IMR-90 (cell line): Measurements from ENCODE around the gene SPANXN3. TPM values are rescaled to one million over a fixed set of nuclear protein-coding genes. Genes with fewer than 3 reads are reported as not detected.

Experiments
- ATAC-seq: fragments of 200-7000 bp; cut with Tn5 transposase; 2 replicates; pipeline ENCODE4 v1.9.1; 2020; ENCODE audit warnings: low read depth, mild to moderate bottlenecking, moderate library complexity
- BruUV-seq: library from RNA; stranded (reverse); fragments of 400-500 nt; replicated peaks from 2 replicates; lab custom pipeline; 2021; lab: Mats Ljungman, UMichigan
- CTCF ChIA-PET: fragments of 300-600 bp; formaldehyde crosslinking; extraction: SDS; loops from one replicate; lab custom pipeline; 2021; ENCODE audit warnings: antibody characterized with exemption; lab: Yijun Ruan, JAX
- POLR2A ChIA-PET: fragments of 300-600 bp; sonication (Branson Sonifier 250); formaldehyde crosslinking; loops from one replicate; lab custom pipeline; 2022; ENCODE audit warnings: antibody characterized with exemption; ENCODE audit not compliant: unreplicated experiment; lab: Charles Lee
- DNase-seq: peaks from one replicate; pipeline ENCODE4 v3.0.0; 2013
- H2AFZ ChIP-seq: replicated peaks from 2 replicates; pipeline ENCODE3; 2013; ENCODE audit warnings: low read length, mild to moderate bottlenecking; ENCODE audit not compliant: poor library complexity
- H2AK5ac ChIP-seq: 2 replicates; pipeline ENCODE4 v1.6.1; 2013; ENCODE audit warnings: low read depth, low read length, inconsistent platforms
- H2AK9ac ChIP-seq: replicated peaks from 2 replicates; pipeline ENCODE3; 2013; ENCODE audit warnings: mild to moderate bottlenecking, low read depth, low read length, moderate library complexity; ENCODE audit not compliant: poor library complexity
- H2BK120ac ChIP-seq: 2 replicates; pipeline ENCODE4 v1.6.1; 2013; ENCODE audit warnings: low read depth, low read length, inconsistent platforms
- H2BK15ac ChIP-seq: 3 replicates; pipeline ENCODE4 v1.6.1; 2013; ENCODE audit warnings: low read depth, low read length, inconsistent platforms
- H2BK20ac ChIP-seq: 2 replicates; pipeline ENCODE4 v1.6.1; 2013; ENCODE audit warnings: low read depth, mild to moderate bottlenecking, inconsistent platforms, low read length, moderate library complexity
- H2BK5ac ChIP-seq: 2 replicates; pipeline ENCODE4 v1.6.1; 2013; ENCODE audit warnings: mild to moderate bottlenecking, low read depth, low read length, inconsistent platforms; ENCODE audit not compliant: poor library complexity, severe bottlenecking
- H3K14ac ChIP-seq: replicated peaks from 2 replicates; pipeline ENCODE4 v1.6.1; 2013; ENCODE audit warnings: low read depth, low read length, inconsistent platforms
- H3K18ac ChIP-seq: 2 replicates; pipeline ENCODE4 v1.6.1; 2013; ENCODE audit warnings: low read depth, low read length, control low read depth
- H3K23ac ChIP-seq: 2 replicates; pipeline ENCODE4 v1.6.1; 2013; ENCODE audit warnings: low read depth, low read length, inconsistent platforms
- H3K27ac ChIP-seq: 2 replicates; pipeline ENCODE4 v1.5.1; 2013; ENCODE audit warnings: mild to moderate bottlenecking, control low read depth, low read length; ENCODE audit not compliant: insufficient read depth
- H3K27me3 ChIP-seq: 2 replicates; pipeline ENCODE4 v1.6.1; 2013; ENCODE audit warnings: low read length; ENCODE audit not compliant: control insufficient read depth, insufficient read depth
- H3K36me3 ChIP-seq: 2 replicates; pipeline ENCODE4 v1.6.1; 2013; ENCODE audit warnings: low read length, mixed read lengths; ENCODE audit not compliant: control insufficient read depth, insufficient read depth
- H3K4ac ChIP-seq: 2 replicates; pipeline ENCODE4 v1.6.1; 2013; ENCODE audit warnings: low read depth, low read length, inconsistent platforms
- H3K4me1 ChIP-seq: 2 replicates; pipeline ENCODE4 v1.6.1; 2013; ENCODE audit warnings: low read length, mixed read lengths; ENCODE audit not compliant: control insufficient read depth, insufficient read depth
- H3K4me2 ChIP-seq: 2 replicates; pipeline ENCODE4 v1.6.1; 2013; ENCODE audit warnings: low read depth, mild to moderate bottlenecking, control low read depth, low read length, moderate library complexity
- H3K4me3 ChIP-seq: 2 replicates; pipeline ENCODE4 v1.5.1; 2013; ENCODE audit warnings: low read depth, mild to moderate bottlenecking, control low read depth, low read length, moderate library complexity; ENCODE audit not compliant: insufficient read depth
- H3K56ac ChIP-seq: 2 replicates; pipeline ENCODE4 v1.6.1; 2013; ENCODE audit warnings: low read length, inconsistent platforms; ENCODE audit not compliant: insufficient read depth; ENCODE audit errors: extremely low read depth
- H3K79me1 ChIP-seq, 2 experiments: 2 replicates each; pipeline ENCODE4 v1.6.1; 2013; ENCODE audit warnings: low read length in 2 of 2, inconsistent platforms in 1 of 2, low read depth in 1 of 2
- H3K9ac ChIP-seq: 2 replicates; pipeline ENCODE4 v1.6.1; 2013; ENCODE audit warnings: low read depth, low read length, control low read depth
- H3K9me1 ChIP-seq: 2 replicates; pipeline ENCODE4 v1.6.1; 2013; ENCODE audit warnings: low read length, inconsistent platforms; ENCODE audit not compliant: insufficient read depth
- H3K9me3 ChIP-seq: 2 replicates; pipeline ENCODE4 v1.6.1; 2013; ENCODE audit warnings: low read length; ENCODE audit not compliant: control insufficient read depth, insufficient read depth
- H4K20me1 ChIP-seq: 2 replicates; pipeline ENCODE4 v1.6.1; 2013; ENCODE audit warnings: low read length, inconsistent platforms; ENCODE audit not compliant: insufficient read depth
- H4K5ac ChIP-seq: 2 replicates; pipeline ENCODE4 v1.6.1; 2013; ENCODE audit warnings: mild to moderate bottlenecking, low read depth, low read length, control low read depth
- H4K8ac ChIP-seq, 2 experiments: 2 replicates each; pipeline ENCODE4 v1.6.1; 2013; ENCODE audit warnings: low read depth in 2 of 2, low read length in 2 of 2, control low read depth in 1 of 2, inconsistent platforms in 1 of 2
- H4K91ac ChIP-seq: 2 replicates; pipeline ENCODE4 v1.6.1; 2013; ENCODE audit warnings: low read depth, low read length, inconsistent platforms; ENCODE audit not compliant: insufficient read depth
- BHLHE40 ChIP-seq: fragments of 150-350 bp; IDR thresholded peaks from 2 replicates; pipeline ENCODE4 v1.6.1; 2016; ENCODE audit warnings: mild to moderate bottlenecking, low read depth, low read length
- CEBPB ChIP-seq: IDR thresholded peaks from 2 replicates; pipeline ENCODE4 v1.6.1; 2012; ENCODE audit warnings: low read depth, low read length, improper control_type of control experiment
- FOS ChIP-seq: fragments of 150-350 bp; IDR thresholded peaks from 2 replicates; pipeline ENCODE4 v1.6.1; 2016; ENCODE audit warnings: low read depth, low read length
- MAFK ChIP-seq: IDR thresholded peaks from 2 replicates; pipeline ENCODE4 v1.6.1; 2012; ENCODE audit warnings: low read depth, low read length, improper control_type of control experiment
- MAZ ChIP-seq: IDR thresholded peaks from 2 replicates; pipeline ENCODE4 v1.6.1; 2012; ENCODE audit warnings: low read depth, mild to moderate bottlenecking, low read length, improper control_type of control experiment, moderate library complexity, borderline replicate concordance
- MXI1 ChIP-seq: IDR thresholded peaks from 2 replicates; pipeline ENCODE4 v1.6.1; 2012; ENCODE audit warnings: low read depth, mild to moderate bottlenecking, low read length, moderate library complexity, borderline replicate concordance
- POLR2A ChIP-seq: IDR thresholded peaks from 2 replicates; pipeline ENCODE4 v1.6.1; 2012; ENCODE audit warnings: mild to moderate bottlenecking, low read depth, low read length
- RAD21 ChIP-seq: IDR thresholded peaks from 2 replicates; pipeline ENCODE4 v1.6.1; 2012; ENCODE audit warnings: low read length, improper control_type of control experiment
- RCOR1 ChIP-seq: IDR thresholded peaks from 2 replicates; pipeline ENCODE4 v1.6.1; 2012; ENCODE audit warnings: mild to moderate bottlenecking, low read length, improper control_type of control experiment; ENCODE audit not compliant: insufficient replicate concordance
- USF2 ChIP-seq: fragments of 150-350 bp; IDR thresholded peaks from 2 replicates; pipeline ENCODE4 v1.6.1; 2017; ENCODE audit warnings: mild to moderate bottlenecking, antibody characterized with exemption, low read length, low read depth
- WGBS, 2 experiments: methylation state at CpG; one replicate each; pipeline versions ENCODE4 v1.1.5 to v1.1.7; 2013; ENCODE audit warnings: missing lambda C conversion rate in 2 of 2; ENCODE audit not compliant: insufficient read length in 1 of 2; ENCODE audit errors: extremely low coverage in 2 of 2; 5-methylcytosine and 5-hydroxymethylcytosine counted together
- dilution Hi-C: fragments of 300-500 bp; cut with HindIII; formaldehyde crosslinking; loops from one replicate; pipeline ENCODE4 v1.14.3; 2018; ENCODE audit warnings: low sequenced_read_pairs; ENCODE audit not compliant: unreplicated experiment
- in situ Hi-C: fragments of 300-500 bp; cut with MboI; formaldehyde crosslinking; loops from 3 replicates; pipeline ENCODE4 v1.14.3; 2019; ENCODE audit warnings: low sequenced_read_pairs, inconsistent platforms, mixed read lengths
- intact Hi-C: fragments of 100-400 bp; cut with micrococcal nuclease; formaldehyde crosslinking; loops from 2 replicates; pipeline ENCODE4 v1.10.0; 2022
- polyA plus RNA-seq, 3 experiments: library from polyadenylated mRNA; depleted of rRNA; stranded (reverse); fragments of >200 nt; gene quantifications; 2 replicates each; pipeline ENCODE4 v1.2.3, GENCODE V29; 2012; ENCODE audit warnings: low replicate concordance in 1 of 3
- total RNA-seq: library from RNA; depleted of rRNA; stranded (reverse); fragments of >200 nt; gene quantifications from 2 replicates; pipeline ENCODE4 v1.2.3, GENCODE V29; 2012
- TF ChIP-seq, protein P1 (sequence below): conservative IDR thresholded peaks from 2 replicates; pipeline ENCODE4 v1.5.1; 2012; ENCODE audit warnings: mild to moderate bottlenecking, low read depth, low read length, improper control_type of control experiment
- TF ChIP-seq, protein P2 (sequence below): fragments of 150-350 bp; IDR thresholded peaks from 2 replicates; pipeline ENCODE4 v1.6.1; 2016; ENCODE audit warnings: low read depth, mild to moderate bottlenecking, low read length, moderate library complexity, borderline replicate concordance

The SPANXN3 gene
- total and polyA plus RNA-seq, 2 of the 4 experiments (the other 2 are of a cell fraction) = not detected

GRCh38 chrX:143461606-143462005, 55.7 kb downstream of the SPANXN3 start:
- Histone ChIP-seq H2BK120ac (no peak overlapping the region), H3K4me1 (no peaks in the 10 kb centered on the region), H2BK20ac (no peak overlapping the region), H3K18ac (no peak overlapping the region), H2AFZ (no peak overlapping the region), H3K14ac (no peak overlapping the region), H4K20me1 (no peaks in the 10 kb centered on the region), H3K9me1 (no peaks in the 10 kb centered on the region), H3K4ac (no peak overlapping the region), H2AK9ac (no peak overlapping the region), H4K5ac (no peak overlapping the region), H3K9me3 (peaks cover 9% of the 10 kb centered on the region; the same call in 1 of the 2 replicates), H3K9ac (no peak overlapping the region), H2BK15ac (no peak overlapping the region), H3K27me3 (no peaks in the 10 kb centered on the region), H2AK5ac (no peak overlapping the region), H3K23ac (no peak overlapping the region), H2BK5ac (no peak overlapping the region), H3K56ac (no peak overlapping the region), H4K91ac (no peak overlapping the region), H3K27ac (no peak overlapping the region), H4K8ac (no peak overlapping the region), H3K36me3 (no peaks in the 10 kb centered on the region), H3K4me2 (no peak overlapping the region), H3K79me1 (no peaks in the 10 kb centered on the region), H3K4me3 (no peak overlapping the region)
- no peak for ATAC-seq
- no CpG with 5 or more reads among the region's 3 CpGs for WGBS, 2 experiments
- no peak for DNase-seq
- BruUV-seq = no TSS peak
- in situ Hi-C loops = no loop called here
- TF ChIP-seq MXI1 (no peak), POLR2A (no peak), MAZ (no peak), RCOR1 (no peak), RAD21 (no peak), FOS (no peak), MAFK (no peak), USF2 (no peak), BHLHE40 (no peak), CEBPB (no peak)
- TF ChIP-seq, protein P1, sequence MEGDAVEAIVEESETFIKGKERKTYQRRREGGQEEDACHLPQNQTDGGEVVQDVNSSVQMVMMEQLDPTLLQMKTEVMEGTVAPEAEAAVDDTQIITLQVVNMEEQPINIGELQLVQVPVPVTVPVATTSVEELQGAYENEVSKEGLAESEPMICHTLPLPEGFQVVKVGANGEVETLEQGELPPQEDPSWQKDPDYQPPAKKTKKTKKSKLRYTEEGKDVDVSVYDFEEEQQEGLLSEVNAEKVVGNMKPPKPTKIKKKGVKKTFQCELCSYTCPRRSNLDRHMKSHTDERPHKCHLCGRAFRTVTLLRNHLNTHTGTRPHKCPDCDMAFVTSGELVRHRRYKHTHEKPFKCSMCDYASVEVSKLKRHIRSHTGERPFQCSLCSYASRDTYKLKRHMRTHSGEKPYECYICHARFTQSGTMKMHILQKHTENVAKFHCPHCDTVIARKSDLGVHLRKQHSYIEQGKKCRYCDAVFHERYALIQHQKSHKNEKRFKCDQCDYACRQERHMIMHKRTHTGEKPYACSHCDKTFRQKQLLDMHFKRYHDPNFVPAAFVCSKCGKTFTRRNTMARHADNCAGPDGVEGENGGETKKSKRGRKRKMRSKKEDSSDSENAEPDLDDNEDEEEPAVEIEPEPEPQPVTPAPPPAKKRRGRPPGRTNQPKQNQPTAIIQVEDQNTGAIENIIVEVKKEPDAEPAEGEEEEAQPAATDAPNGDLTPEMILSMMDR = no peak
- TF ChIP-seq, protein P2, sequence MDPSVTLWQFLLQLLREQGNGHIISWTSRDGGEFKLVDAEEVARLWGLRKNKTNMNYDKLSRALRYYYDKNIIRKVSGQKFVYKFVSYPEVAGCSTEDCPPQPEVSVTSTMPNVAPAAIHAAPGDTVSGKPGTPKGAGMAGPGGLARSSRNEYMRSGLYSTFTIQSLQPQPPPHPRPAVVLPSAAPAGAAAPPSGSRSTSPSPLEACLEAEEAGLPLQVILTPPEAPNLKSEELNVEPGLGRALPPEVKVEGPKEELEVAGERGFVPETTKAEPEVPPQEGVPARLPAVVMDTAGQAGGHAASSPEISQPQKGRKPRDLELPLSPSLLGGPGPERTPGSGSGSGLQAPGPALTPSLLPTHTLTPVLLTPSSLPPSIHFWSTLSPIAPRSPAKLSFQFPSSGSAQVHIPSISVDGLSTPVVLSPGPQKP = no peak
- ChIA-PET CTCF (no interaction called here), POLR2A (no interaction called here)
- intact Hi-C loops = no loop called here
- dilution Hi-C loops = no loop called here
